Upper lobe of right lung (tissue), 1 donor: ENCODE data around the gene DLG2. TPM values are rescaled to one million over a fixed set of nuclear protein-coding genes. Genes with fewer than 3 reads are reported as not detected.

Experiments
- ATAC-seq: fragments of 200-7000 bp; cut with Tn5 transposase; one replicate; pipeline ENCODE4 v1.9.1; 2020; ENCODE audit warnings: mild to moderate bottlenecking, moderate library complexity
- DNase-seq: peaks from one replicate; pipeline ENCODE4 v3.0.0-alpha.2; 2020
- H3K27ac ChIP-seq: fragments of 200-600 bp; one replicate; pipeline ENCODE4 v1.8.0; 2022
- H3K27me3 ChIP-seq: fragments of 200-600 bp; one replicate; pipeline ENCODE4 v1.8.0; 2022; ENCODE audit warnings: mild to moderate bottlenecking
- H3K36me3 ChIP-seq: fragments of 200-600 bp; one replicate; pipeline ENCODE4 v1.8.0; 2022
- H3K4me1 ChIP-seq: fragments of 200-600 bp; one replicate; pipeline ENCODE4 v1.8.0; 2022
- H3K4me3 ChIP-seq: fragments of 200-600 bp; one replicate; pipeline ENCODE4 v1.8.0; 2022; ENCODE audit warnings: mild to moderate bottlenecking
- H3K9me3 ChIP-seq: fragments of 200-600 bp; one replicate; pipeline ENCODE4 v1.8.0; 2022
- intact Hi-C: fragments of 100-400 bp; cut with DNase I; formaldehyde crosslinking; loops from one replicate; pipeline ENCODE4 v1.11.0; 2022
- total RNA-seq: library from RNA; stranded (reverse); fragmentation: NEBNext Ultra II Directional; extraction: Animal tissue kit (Norgen Biotek cat#: 25700); gene quantifications from one replicate; pipeline ENCODE4 v1.2.1, GENCODE V29; 2021
- TF ChIP-seq, protein P1 (sequence below): fragments of 200-600 bp; IDR thresholded peaks from one replicate; pipeline ENCODE4 v1.8.0; 2022; ENCODE audit warnings: antibody characterized with exemption
- donor health status: DM: no; HTN: yes; CAD: no; lungs with severe emphysema.

DLG2 gene
- total RNA-seq, 1 donor from 2014 or later = 9.7 TPM

DNA sequence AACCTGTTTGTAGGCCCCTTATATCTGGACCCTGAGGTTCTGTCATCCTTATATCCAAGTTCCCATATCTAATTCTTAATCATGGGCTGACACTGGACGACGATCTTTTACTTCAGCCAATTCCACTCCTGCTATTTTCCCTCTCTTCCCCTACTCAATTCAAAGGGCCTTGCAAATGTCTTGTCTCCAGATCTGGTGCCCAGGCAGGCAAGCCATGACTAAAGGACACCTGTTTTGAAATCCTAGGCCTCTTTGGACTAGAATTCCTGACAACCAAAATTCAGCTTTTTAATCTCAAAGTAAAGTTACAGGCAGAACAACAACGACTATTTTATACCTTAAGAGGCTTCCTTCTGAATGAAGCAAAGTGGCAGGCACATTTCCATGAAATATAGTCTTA is 963.4 kb downstream of the DLG2 start:
- Histone ChIP-seq H3K27ac (no peak overlapping the region), H3K9me3 (no peaks in the 10 kb centered on the region), H3K27me3 (no peaks in the 10 kb centered on the region), H3K4me1 (no peaks in the 10 kb centered on the region), H3K4me3 (no peak overlapping the region), H3K36me3 (no peaks in the 10 kb centered on the region)
- TF ChIP-seq, protein P1, sequence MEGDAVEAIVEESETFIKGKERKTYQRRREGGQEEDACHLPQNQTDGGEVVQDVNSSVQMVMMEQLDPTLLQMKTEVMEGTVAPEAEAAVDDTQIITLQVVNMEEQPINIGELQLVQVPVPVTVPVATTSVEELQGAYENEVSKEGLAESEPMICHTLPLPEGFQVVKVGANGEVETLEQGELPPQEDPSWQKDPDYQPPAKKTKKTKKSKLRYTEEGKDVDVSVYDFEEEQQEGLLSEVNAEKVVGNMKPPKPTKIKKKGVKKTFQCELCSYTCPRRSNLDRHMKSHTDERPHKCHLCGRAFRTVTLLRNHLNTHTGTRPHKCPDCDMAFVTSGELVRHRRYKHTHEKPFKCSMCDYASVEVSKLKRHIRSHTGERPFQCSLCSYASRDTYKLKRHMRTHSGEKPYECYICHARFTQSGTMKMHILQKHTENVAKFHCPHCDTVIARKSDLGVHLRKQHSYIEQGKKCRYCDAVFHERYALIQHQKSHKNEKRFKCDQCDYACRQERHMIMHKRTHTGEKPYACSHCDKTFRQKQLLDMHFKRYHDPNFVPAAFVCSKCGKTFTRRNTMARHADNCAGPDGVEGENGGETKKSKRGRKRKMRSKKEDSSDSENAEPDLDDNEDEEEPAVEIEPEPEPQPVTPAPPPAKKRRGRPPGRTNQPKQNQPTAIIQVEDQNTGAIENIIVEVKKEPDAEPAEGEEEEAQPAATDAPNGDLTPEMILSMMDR = no peak
- intact Hi-C loops = no loop called here
- DNase-seq (no peak), ATAC-seq (no peak)

GRCh38 chr11:84660257-84660977 is 966.7 kb downstream of the DLG2 start:
- Histone ChIP-seq H3K27me3 (no peaks in the 10 kb centered on the region), H3K36me3 (no peaks in the 10 kb centered on the region), H3K9me3 (no peaks in the 10 kb centered on the region), H3K4me1 (no peaks in the 10 kb centered on the region), H3K27ac (no peak overlapping the region), H3K4me3 (no peak overlapping the region)
- DNase-seq (no peak), ATAC-seq (no peak)
- TF ChIP-seq, protein P1 = no peak
- intact Hi-C loops = no loop called here

GRCh38 chr11:84655712-84656111 is 971.4 kb downstream of the DLG2 start:
- ATAC-seq (no peak), DNase-seq (no peak)
- no peak overlapping the region for H3K27ac ChIP-seq
- no peaks in the 10 kb centered on the region for H3K9me3 ChIP-seq
- no peaks in the 10 kb centered on the region for H3K4me1 ChIP-seq
- TF ChIP-seq, protein P1 = no peak
- no peaks in the 10 kb centered on the region for H3K27me3 ChIP-seq
- intact Hi-C loops = no loop called here
- H3K36me3 ChIP-seq = no peaks in the 10 kb centered on the region
- H3K4me3 ChIP-seq = no peak overlapping the region

GRCh38 chr11:84648471-84648870 is 978.7 kb downstream of the DLG2 start:
- H3K27me3 ChIP-seq = no peaks in the 10 kb centered on the region
- H3K36me3 ChIP-seq = no peaks in the 10 kb centered on the region
- no peak overlapping the region for H3K27ac ChIP-seq
- no peaks in the 10 kb centered on the region for H3K9me3 ChIP-seq
- TF ChIP-seq, protein P1 = no peak
- DNase-seq (no peak), ATAC-seq (no peak)
- H3K4me1 ChIP-seq = no peaks in the 10 kb centered on the region
- no peak overlapping the region for H3K4me3 ChIP-seq
- intact Hi-C loops = no loop called here

DNA sequence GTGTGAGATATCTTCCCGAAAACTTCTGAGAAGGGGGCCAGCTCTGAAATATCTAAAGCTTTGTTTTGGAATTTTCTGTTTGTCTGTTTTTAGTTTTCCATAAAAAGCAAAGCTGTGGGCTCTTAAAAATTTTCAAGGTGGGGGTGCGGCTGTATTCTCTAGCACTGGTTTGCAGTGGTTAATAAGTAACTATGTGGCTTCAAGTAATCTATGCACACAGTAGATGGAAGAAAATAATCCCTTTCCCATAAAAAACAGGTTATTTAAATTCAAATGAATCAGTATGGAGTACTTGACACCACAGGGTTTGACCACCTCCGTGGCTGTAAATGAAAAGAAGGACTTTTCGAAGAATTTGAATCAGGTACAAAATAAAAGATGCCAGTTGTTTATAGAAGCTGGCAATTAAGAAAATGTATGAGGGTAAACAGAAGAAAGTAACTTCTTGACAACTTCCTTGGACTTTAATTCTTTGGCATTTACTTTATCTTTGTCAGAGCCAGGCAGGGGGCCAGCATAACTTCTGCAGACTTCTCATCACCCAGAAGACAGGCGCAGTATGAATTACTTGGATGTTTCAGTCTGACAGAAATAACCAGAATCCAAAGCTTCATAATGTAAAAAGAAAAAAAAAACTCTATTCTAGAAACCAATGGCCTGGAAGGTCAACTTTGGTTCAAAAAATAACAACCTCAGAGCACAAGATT is 981.0 kb downstream of the DLG2 start:
- Histone ChIP-seq H3K27me3 (no peaks in the 10 kb centered on the region), H3K4me3 (no peak overlapping the region), H3K36me3 (no peaks in the 10 kb centered on the region), H3K27ac (no peak overlapping the region), H3K9me3 (no peaks in the 10 kb centered on the region), H3K4me1 (no peaks in the 10 kb centered on the region)
- DNase-seq (no peak), ATAC-seq (no peak)
- intact Hi-C loops = no loop called here
- TF ChIP-seq, protein P1 = no peak
